ENCODE measurements around the gene MAGI2. TPM values are rescaled to one million over a fixed set of nuclear protein-coding genes. Genes with fewer than 3 reads are reported as not detected.

Gene MAGI2
- total and polyA plus RNA-seq, 8 donors: 1.3 to 4.0 (median 2.0) TPM

DNA sequence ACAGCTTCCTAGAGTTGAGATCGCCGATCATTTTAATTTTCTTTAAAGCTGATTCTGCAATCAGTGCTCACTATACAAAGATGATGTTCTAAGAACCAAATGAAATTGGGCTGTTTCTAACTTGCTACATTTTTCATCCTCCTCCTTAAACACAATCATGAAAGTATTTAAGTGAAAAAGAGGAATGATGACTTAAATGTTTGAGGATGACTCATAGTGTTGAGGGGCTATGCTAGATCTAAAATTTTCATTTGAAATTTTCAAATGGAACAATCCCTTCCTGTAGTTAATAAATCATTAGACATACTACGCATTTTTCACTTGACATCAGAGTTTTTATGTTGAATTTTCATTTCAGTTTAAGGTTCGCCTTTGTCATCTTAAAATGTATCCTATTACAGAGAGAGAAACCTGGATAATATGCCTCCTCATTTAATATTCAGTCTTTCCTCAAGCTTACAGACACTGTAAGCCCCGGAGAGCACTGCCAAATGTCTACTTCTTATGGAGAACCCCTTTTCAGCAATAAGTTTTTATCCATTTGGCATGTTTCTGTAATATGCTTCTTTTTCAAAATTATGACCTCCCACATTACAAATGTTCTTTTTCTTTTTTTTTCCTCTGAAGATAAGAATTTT, 499.6 kb downstream of the MAGI2 start:
- intact Hi-C loops (cut with DNase I): no loop called here
- Histone ChIP-seq H3K27ac (no peak overlapping the region), H3K27me3 (no peaks in the 10 kb centered on the region), H3K9me3 (no peaks in the 10 kb centered on the region), H3K36me3 (no peaks in the 10 kb centered on the region), H3K4me3 (no peak overlapping the region), H3K4me1 (no peaks in the 10 kb centered on the region)
- TF ChIP-seq, protein P1, sequence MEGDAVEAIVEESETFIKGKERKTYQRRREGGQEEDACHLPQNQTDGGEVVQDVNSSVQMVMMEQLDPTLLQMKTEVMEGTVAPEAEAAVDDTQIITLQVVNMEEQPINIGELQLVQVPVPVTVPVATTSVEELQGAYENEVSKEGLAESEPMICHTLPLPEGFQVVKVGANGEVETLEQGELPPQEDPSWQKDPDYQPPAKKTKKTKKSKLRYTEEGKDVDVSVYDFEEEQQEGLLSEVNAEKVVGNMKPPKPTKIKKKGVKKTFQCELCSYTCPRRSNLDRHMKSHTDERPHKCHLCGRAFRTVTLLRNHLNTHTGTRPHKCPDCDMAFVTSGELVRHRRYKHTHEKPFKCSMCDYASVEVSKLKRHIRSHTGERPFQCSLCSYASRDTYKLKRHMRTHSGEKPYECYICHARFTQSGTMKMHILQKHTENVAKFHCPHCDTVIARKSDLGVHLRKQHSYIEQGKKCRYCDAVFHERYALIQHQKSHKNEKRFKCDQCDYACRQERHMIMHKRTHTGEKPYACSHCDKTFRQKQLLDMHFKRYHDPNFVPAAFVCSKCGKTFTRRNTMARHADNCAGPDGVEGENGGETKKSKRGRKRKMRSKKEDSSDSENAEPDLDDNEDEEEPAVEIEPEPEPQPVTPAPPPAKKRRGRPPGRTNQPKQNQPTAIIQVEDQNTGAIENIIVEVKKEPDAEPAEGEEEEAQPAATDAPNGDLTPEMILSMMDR (IDR thresholded peaks at IDR 0.05): no peak
- DNase-seq (no peak), ATAC-seq (no peak), FAIRE-seq (no peak)
- 67 to 77% methylated on average over 5 of the region's 5 CpGs for WGBS, 2 donors

GRCh38 chr7:78953090-78953489, 500.4 kb downstream of the MAGI2 start:
- intact Hi-C loops (cut with DNase I): no loop called here
- Histone ChIP-seq H3K4me1 (no peaks in the 10 kb centered on the region), H3K4me3 (no peak overlapping the region), H3K27ac (no peak overlapping the region), H3K36me3 (no peaks in the 10 kb centered on the region), H3K27me3 (no peaks in the 10 kb centered on the region), H3K9me3 (no peaks in the 10 kb centered on the region)
- WGBS, 2 donors: 43 to 58% methylated on average over 1 of the region's 1 CpG
- ATAC-seq: no peak
- FAIRE-seq: no peak
- DNase-seq: no peak
- TF ChIP-seq, protein P1 (IDR thresholded peaks at IDR 0.05): no peak

- no peaks in the 10 kb centered on the region for H3K9me3 ChIP-seq
- no peaks in the 10 kb centered on the region for H3K4me1 ChIP-seq
- no peak overlapping the region for H3K27ac ChIP-seq
- ATAC-seq (no peak), FAIRE-seq (no peak), DNase-seq (no peak)
- intact Hi-C loops (cut with DNase I): no loop called here
- no peak overlapping the region for H3K4me3 ChIP-seq
- 67 to 68% methylated on average over 4 of the region's 4 CpGs for WGBS, 2 donors
- TF ChIP-seq, protein P1 (IDR thresholded peaks at IDR 0.05): no peak
- H3K27me3 ChIP-seq: no peaks in the 10 kb centered on the region
- H3K36me3 ChIP-seq: no peaks in the 10 kb centered on the region
Observed at GRCh38 chr7:78939669-78940068, 513.8 kb downstream of the MAGI2 start.

DNA sequence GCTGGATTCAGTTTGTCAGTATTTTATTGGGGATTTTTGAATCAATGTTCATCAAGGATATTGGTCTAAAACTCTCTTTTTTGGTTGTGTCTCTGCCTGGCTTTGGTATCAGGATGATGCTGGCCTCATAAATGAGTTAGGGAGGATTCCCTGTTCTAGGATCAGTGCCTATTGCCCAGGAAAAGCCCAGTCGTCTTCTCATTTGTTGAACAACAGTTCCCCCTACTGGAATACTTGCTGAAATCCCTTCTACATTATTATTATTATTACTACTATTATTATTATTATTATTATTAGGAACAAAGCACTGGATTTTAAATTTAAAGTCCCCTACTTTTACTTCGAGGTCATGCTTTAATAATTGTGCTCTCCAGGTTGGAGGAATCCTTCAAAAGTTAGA, 528.9 kb downstream of the MAGI2 start:
- Histone ChIP-seq H3K4me1 (no peaks in the 10 kb centered on the region), H3K36me3 (no peaks in the 10 kb centered on the region), H3K4me3 (no peak overlapping the region), H3K27ac (no peak overlapping the region), H3K27me3 (no peaks in the 10 kb centered on the region), H3K9me3 (no peaks in the 10 kb centered on the region)
- TF ChIP-seq, protein P1 (IDR thresholded peaks at IDR 0.05): peak in 1 of 4 donors; percentile 12
- ATAC-seq (no peak), DNase-seq (no peak), FAIRE-seq (no peak)
- 7 to 15% methylated on average over 2 of the region's 2 CpGs for WGBS, 2 donors
- intact Hi-C loops (cut with DNase I): no loop called here

DNA sequence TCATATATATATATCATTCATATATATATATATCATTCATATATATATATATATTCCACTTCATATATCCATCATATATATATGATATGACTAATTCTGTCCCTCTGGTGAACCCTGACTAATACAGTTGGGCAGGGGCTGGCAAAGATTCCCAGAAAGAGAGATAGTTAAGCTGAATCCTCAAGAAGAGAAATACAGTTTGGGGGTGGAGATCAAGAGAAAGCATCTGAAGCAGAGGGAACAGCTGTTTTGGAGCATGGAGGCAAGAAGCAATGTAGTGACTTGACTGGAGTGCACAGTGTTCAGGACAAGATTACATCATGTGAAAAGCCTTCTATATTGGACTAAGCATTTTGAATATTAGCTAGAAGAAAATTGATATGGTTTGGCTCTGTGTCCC, 540.7 kb downstream of the MAGI2 start:
- Histone ChIP-seq H3K9me3 (no peaks in the 10 kb centered on the region), H3K27ac (no peak overlapping the region), H3K4me1 (no peaks in the 10 kb centered on the region), H3K4me3 (no peak overlapping the region), H3K27me3 (no peaks in the 10 kb centered on the region), H3K36me3 (no peaks in the 10 kb centered on the region)
- intact Hi-C loops (cut with DNase I): no loop called here
- no peak for DNase-seq
- no peak for FAIRE-seq
- no peak for ATAC-seq
- TF ChIP-seq, protein P1 (IDR thresholded peaks at IDR 0.05): no peak

Measured in pancreas (tissue), 10 donors.